Measurements from ENCODE around the gene DRD3. TPM values are rescaled to one million over a fixed set of nuclear protein-coding genes. Genes with fewer than 3 reads are reported as not detected.

The DRD3 gene
- total RNA-seq, 1 donor from 2014 or later: not detected

- no peak overlapping the region for H3K27ac Mint-ChIP-seq (ENCODE audit: unreplicated experiment)
- H3K9me3 Mint-ChIP-seq: peaks cover 12% of the 10 kb centered on the region
- peaks cover 2% of the 10 kb centered on the region for H3K27me3 Mint-ChIP-seq (ENCODE audit: low read depth)
- TF ChIP-seq CTCF (conservative IDR thresholded peaks at IDR 0.05): no peak
- no peaks in the 10 kb centered on the region for H3K4me1 Mint-ChIP-seq
- no peak overlapping the region for H3K4me3 Mint-ChIP-seq
- no peak for DNase-seq (ENCODE audit: low read depth, low spot score)
- no peaks in the 10 kb centered on the region for H3K36me3 Mint-ChIP-seq (ENCODE audit: low read depth)
Observed at GRCh38 chr3:114221165-114221880, 42.5 kb upstream of the DRD3 start.

- Mint-ChIP-seq H3K4me3 (no peak overlapping the region), H3K27me3 (ENCODE audit: low read depth) (peaks cover 2% of the 10 kb centered on the region), H3K9me3 (peaks cover 3% of the 10 kb centered on the region), H3K4me1 (no peaks in the 10 kb centered on the region), H3K36me3 (ENCODE audit: low read depth) (no peaks in the 10 kb centered on the region), H3K27ac (ENCODE audit: unreplicated experiment) (no peak overlapping the region)
- TF ChIP-seq CTCF (conservative IDR thresholded peaks at IDR 0.05): no peak
- no peak for DNase-seq (ENCODE audit: low read depth, low spot score)
Observed at GRCh38 chr3:114219741-114220140, 40.9 kb upstream of the DRD3 start.

GRCh38 chr3:114218578-114219185, 39.8 kb upstream of the DRD3 start:
- no peak overlapping the region for H3K27ac Mint-ChIP-seq (ENCODE audit: unreplicated experiment)
- peaks cover 2% of the 10 kb centered on the region for H3K27me3 Mint-ChIP-seq (ENCODE audit: low read depth)
- H3K36me3 Mint-ChIP-seq (ENCODE audit: low read depth): no peaks in the 10 kb centered on the region
- H3K4me1 Mint-ChIP-seq: no peaks in the 10 kb centered on the region
- H3K4me3 Mint-ChIP-seq: no peak overlapping the region
- TF ChIP-seq CTCF (conservative IDR thresholded peaks at IDR 0.05): no peak
- no peaks in the 10 kb centered on the region for H3K9me3 Mint-ChIP-seq
- no peak for DNase-seq (ENCODE audit: low read depth, low spot score)

GRCh38 chr3:114218006-114218405, 39.2 kb upstream of the DRD3 start:
- no peak overlapping the region for H3K4me3 Mint-ChIP-seq
- H3K9me3 Mint-ChIP-seq: no peaks in the 10 kb centered on the region
- no peaks in the 10 kb centered on the region for H3K4me1 Mint-ChIP-seq
- H3K27ac Mint-ChIP-seq (ENCODE audit: unreplicated experiment): no peak overlapping the region
- DNase-seq (ENCODE audit: low read depth, low spot score): no peak
- no peaks in the 10 kb centered on the region for H3K36me3 Mint-ChIP-seq (ENCODE audit: low read depth)
- no peak for TF ChIP-seq CTCF (conservative IDR thresholded peaks at IDR 0.05)
- H3K27me3 Mint-ChIP-seq (ENCODE audit: low read depth): peaks cover 2% of the 10 kb centered on the region

GRCh38 chr3:114217266-114217665, 38.4 kb upstream of the DRD3 start:
- DNase-seq (ENCODE audit: low read depth, low spot score): no peak
- Mint-ChIP-seq H3K27ac (ENCODE audit: unreplicated experiment) (peak overlapping the region; percentile 63), H3K4me3 (no peak overlapping the region), H3K4me1 (no peaks in the 10 kb centered on the region), H3K36me3 (ENCODE audit: low read depth) (no peaks in the 10 kb centered on the region), H3K27me3 (ENCODE audit: low read depth) (peaks cover 2% of the 10 kb centered on the region), H3K9me3 (no peaks in the 10 kb centered on the region)
- TF ChIP-seq CTCF (conservative IDR thresholded peaks at IDR 0.05): no peak

All from neural crest cell (in vitro differentiated cells).